Activated CD8-positive, alpha-beta memory T cell treated with anti-CD3 and anti-CD28 coated beads for 48 hours (primary cell): ENCODE results near the gene RFFL.

Experiments used
- DNase-seq, 3 experiments: peaks; one replicate each; pipeline ENCODE4 v3.0.0-alpha.2; 2020; ENCODE audit warnings: low read depth in 2 of 3, low spot score in 2 of 3

The RFFL gene

GRCh38 chr17:34979153-34979552 lies 84.4 kb downstream of the RFFL start:
- DNase-seq, result no peak

GRCh38 chr17:34974794-34975785 lies 88.4 kb downstream of the RFFL start:
- DNase-seq, result no peak

DNA sequence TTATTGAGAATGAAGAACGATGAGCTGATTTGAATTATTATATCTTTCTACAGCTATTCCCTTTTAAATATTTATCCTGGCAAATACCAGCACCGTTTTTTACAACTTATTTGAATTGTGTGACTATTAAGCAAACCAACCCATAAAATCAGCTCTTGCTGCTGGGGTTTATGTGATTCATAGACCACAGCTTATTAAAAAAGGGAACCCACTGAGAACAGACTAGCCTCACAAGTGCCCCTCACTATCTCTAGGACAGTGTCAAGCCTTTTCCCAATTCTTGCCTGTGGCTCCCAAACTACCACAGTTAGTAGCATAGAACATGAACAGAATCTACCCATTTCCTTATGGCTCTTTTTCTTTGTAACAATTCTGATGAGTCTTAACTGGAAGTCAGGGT lies 89.3 kb downstream of the RFFL start:
- DNase-seq, result no peak

DNA sequence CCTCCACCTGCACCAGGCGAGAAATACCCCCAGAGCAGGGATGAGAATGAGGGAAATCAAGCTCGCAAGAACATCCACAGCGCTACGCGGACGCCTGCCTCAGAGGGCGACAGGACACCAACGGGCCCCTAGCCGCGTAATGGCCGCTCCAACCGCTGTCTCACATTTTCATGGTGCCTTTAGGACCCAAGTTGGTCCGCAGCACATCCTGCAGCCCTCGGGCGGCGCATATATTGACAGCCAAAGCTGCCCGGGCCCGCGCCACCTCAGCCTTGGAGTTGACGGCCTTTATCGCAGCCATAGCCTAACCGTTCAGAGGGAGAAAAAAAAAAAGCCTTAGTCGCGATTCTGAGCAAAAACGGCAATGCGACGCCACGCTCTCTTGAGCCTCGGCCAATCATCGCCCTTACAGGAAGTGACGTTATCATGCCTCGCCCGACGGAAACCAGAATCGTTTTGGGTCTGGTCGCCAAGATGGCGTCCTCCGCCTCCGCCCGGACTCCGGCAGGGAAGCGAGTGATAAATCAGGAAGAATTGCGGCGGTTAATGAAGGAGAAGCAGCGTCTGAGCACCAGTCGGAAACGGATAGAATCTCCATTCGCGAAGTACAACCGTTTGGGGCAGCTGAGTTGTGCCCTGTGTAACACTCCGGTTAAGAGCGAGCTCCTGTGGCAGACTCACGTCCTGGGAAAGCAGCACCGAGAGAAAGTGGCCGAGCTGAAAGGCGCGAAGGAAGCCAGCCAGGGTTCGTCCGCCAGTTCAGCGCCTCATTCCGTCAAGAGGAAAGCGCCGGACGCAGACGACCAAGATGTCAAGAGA lies 102.2 kb downstream of the RFFL start, which contains the start of the genes CCT6B and ZNF830:
CCT6B (minus strand) TSS at position 368 of the 819 bp plus-strand sequence; CDS start at position 301, 67 bp downstream.
ZNF830 (plus strand) TSS at position 448 of the 819 bp plus-strand sequence; CDS start at position 475, 27 bp downstream.
- DNase-seq, result peak; percentile 69

GRCh38 chr17:34958438-34958837 lies 105.1 kb downstream of the RFFL start:
- no peak for DNase-seq
